Measurements from ENCODE around the gene BMP15. TPM values are rescaled to one million over a fixed set of nuclear protein-coding genes. Genes with fewer than 3 reads are reported as not detected.
A peak's percentile ranks its signal among the peaks of the same experiment; 100 is the strongest.

Gene BMP15
- total and polyA plus RNA-seq, 2 donors (not counting 1 experiment from before 2014, with no cell fraction given), result not detected

DNA sequence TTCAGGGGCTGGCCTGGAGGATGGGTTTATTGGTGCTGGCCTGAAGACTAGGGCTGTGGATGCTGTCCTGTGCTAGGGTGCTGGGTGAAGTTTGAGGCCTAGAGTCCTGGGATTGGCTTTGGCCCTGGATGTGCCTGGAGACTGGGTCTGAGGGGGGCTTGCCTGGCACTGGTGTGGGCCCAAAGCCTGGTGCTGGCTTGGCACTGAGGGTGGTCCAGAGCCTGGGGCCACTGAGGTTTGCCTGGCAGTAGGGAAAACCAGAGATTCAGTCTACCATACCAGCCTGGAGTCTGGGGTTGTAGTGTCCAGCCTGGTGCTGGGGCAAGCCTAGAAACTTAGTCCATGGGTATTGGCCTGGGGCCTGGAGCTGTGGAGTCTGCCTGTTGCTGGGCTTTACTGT, 16.6 kb downstream of the BMP15 start:
- no peak for DNase-seq (ENCODE audit: low read depth in 2 of 2)
- Histone ChIP-seq H3K27me3 (ENCODE audit: control insufficient read depth, insufficient read depth, low read length) (no peaks in the 10 kb centered on the region), H3K79me2 (ENCODE audit: control insufficient read depth, insufficient read depth, low read length) (no peaks in the 10 kb centered on the region), H3K36me3 (ENCODE audit: control insufficient read depth, insufficient read depth, low read length) (no peaks in the 10 kb centered on the region), H4K20me1 (ENCODE audit: control insufficient read depth, extremely low read depth, insufficient read depth, low read length) (no peaks in the 10 kb centered on the region), H3K4me1 (ENCODE audit: control insufficient read depth, extremely low read depth, insufficient read depth, low read length) (no peaks in the 10 kb centered on the region), H3K27ac (ENCODE audit: insufficient read depth, low read length) (no peak overlapping the region), H3K4me2 (ENCODE audit: extremely low read depth, insufficient read depth, low read length) (no peak overlapping the region), H3K9me3 (ENCODE audit: control insufficient read depth, insufficient read depth, low read depth, low read length) (no peaks in the 10 kb centered on the region), H3K4me3 (replicated peaks in 1 of 4; ENCODE audit: control extremely low read depth in 1 of 4, insufficient read depth in 1 of 4, low read depth in 3 of 4, low read length in 4 of 4) (no peak overlapping the region), H3K9ac (ENCODE audit: insufficient read depth, low read length) (no peak overlapping the region), H2AFZ (ENCODE audit: low read length) (no peak overlapping the region)
- TF ChIP-seq CTCF (conservative IDR thresholded peaks at IDR 0.05 in 1 of 2, IDR thresholded peaks at IDR 0.05 in 1 of 2; ENCODE audit: low read depth in 1 of 2, low read length in 2 of 2) (no peak), EZH2 (IDR thresholded peaks at IDR 0.05; ENCODE audit: low read length, missing control alignments) (no peak)

GRCh38 chrX:50941638-50942037, 31.1 kb downstream of the BMP15 start:
- no peaks in the 10 kb centered on the region for H3K9me3 ChIP-seq (ENCODE audit: control insufficient read depth, insufficient read depth, low read depth, low read length)
- H3K4me3 ChIP-seq (replicated peaks in 1 of 4; ENCODE audit: control extremely low read depth in 1 of 4, insufficient read depth in 1 of 4, low read depth in 3 of 4, low read length in 4 of 4), result no peak overlapping the region
- H3K27ac ChIP-seq (ENCODE audit: insufficient read depth, low read length), result no peak overlapping the region
- no peak overlapping the region for H2AFZ ChIP-seq (ENCODE audit: low read length)
- no peaks in the 10 kb centered on the region for H3K4me1 ChIP-seq (ENCODE audit: control insufficient read depth, extremely low read depth, insufficient read depth, low read length)
- H4K20me1 ChIP-seq (ENCODE audit: control insufficient read depth, extremely low read depth, insufficient read depth, low read length), result no peaks in the 10 kb centered on the region
- no peaks in the 10 kb centered on the region for H3K79me2 ChIP-seq (ENCODE audit: control insufficient read depth, insufficient read depth, low read length)
- no peaks in the 10 kb centered on the region for H3K36me3 ChIP-seq (ENCODE audit: control insufficient read depth, insufficient read depth, low read length)
- no peak overlapping the region for H3K4me2 ChIP-seq (ENCODE audit: extremely low read depth, insufficient read depth, low read length)
- H3K9ac ChIP-seq (ENCODE audit: insufficient read depth, low read length), result no peak overlapping the region
- no peaks in the 10 kb centered on the region for H3K27me3 ChIP-seq (ENCODE audit: control insufficient read depth, insufficient read depth, low read length)
- TF ChIP-seq EZH2 (IDR thresholded peaks at IDR 0.05; ENCODE audit: low read length, missing control alignments) (no peak), CTCF (conservative IDR thresholded peaks at IDR 0.05 in 1 of 2, IDR thresholded peaks at IDR 0.05 in 1 of 2; ENCODE audit: low read depth in 1 of 2, low read length in 2 of 2) (peak; percentile 10 to 14)
- DNase-seq (ENCODE audit: low read depth in 2 of 2), result no peak

GRCh38 chrX:50942471-50942870, 31.9 kb downstream of the BMP15 start:
- H3K9me3 ChIP-seq (ENCODE audit: control insufficient read depth, insufficient read depth, low read depth, low read length), result no peaks in the 10 kb centered on the region
- no peak for DNase-seq (ENCODE audit: low read depth in 2 of 2)
- no peaks in the 10 kb centered on the region for H3K27me3 ChIP-seq (ENCODE audit: control insufficient read depth, insufficient read depth, low read length)
- no peaks in the 10 kb centered on the region for H4K20me1 ChIP-seq (ENCODE audit: control insufficient read depth, extremely low read depth, insufficient read depth, low read length)
- TF ChIP-seq EZH2 (IDR thresholded peaks at IDR 0.05; ENCODE audit: low read length, missing control alignments) (no peak), CTCF (conservative IDR thresholded peaks at IDR 0.05 in 1 of 2, IDR thresholded peaks at IDR 0.05 in 1 of 2; ENCODE audit: low read depth in 1 of 2, low read length in 2 of 2) (no peak)
- H3K4me3 ChIP-seq (replicated peaks in 1 of 4; ENCODE audit: control extremely low read depth in 1 of 4, insufficient read depth in 1 of 4, low read depth in 3 of 4, low read length in 4 of 4), result no peak overlapping the region
- H3K4me2 ChIP-seq (ENCODE audit: extremely low read depth, insufficient read depth, low read length), result no peak overlapping the region
- H2AFZ ChIP-seq (ENCODE audit: low read length), result no peak overlapping the region
- H3K27ac ChIP-seq (ENCODE audit: insufficient read depth, low read length), result no peak overlapping the region
- no peaks in the 10 kb centered on the region for H3K4me1 ChIP-seq (ENCODE audit: control insufficient read depth, extremely low read depth, insufficient read depth, low read length)
- no peak overlapping the region for H3K9ac ChIP-seq (ENCODE audit: insufficient read depth, low read length)
- no peaks in the 10 kb centered on the region for H3K79me2 ChIP-seq (ENCODE audit: control insufficient read depth, insufficient read depth, low read length)
- no peaks in the 10 kb centered on the region for H3K36me3 ChIP-seq (ENCODE audit: control insufficient read depth, insufficient read depth, low read length)
